Astrocyte (in vitro differentiated cells and primary cell): Measurements from ENCODE around the gene CTIF. TPM values are rescaled to one million over a fixed set of nuclear protein-coding genes. Genes with fewer than 3 reads are reported as not detected.

ENCODE experiments used
- DNase-seq: peaks from one replicate; pipeline ENCODE4 v3.0.0-alpha.2; 2010; ENCODE audit warnings: low read depth
- FAIRE-seq: peaks from 2 replicates; lab custom pipeline; 2011; peaks lifted over from hg19 to GRCh38; lab: Jason Lieb, UNC
- H2AFZ ChIP-seq: 2 replicates; pipeline ENCODE4 v1.6.0; 2012; ENCODE audit warnings: low read depth, low read length, inconsistent platforms
- H3K27ac ChIP-seq: 2 replicates; pipeline ENCODE4 v1.5.1; 2011; ENCODE audit warnings: low read depth, low read length, inconsistent platforms
- H3K27me3 ChIP-seq: 2 replicates; pipeline ENCODE4 v1.6.0; 2011; ENCODE audit warnings: low read length, inconsistent platforms; ENCODE audit not compliant: insufficient read depth
- H3K36me3 ChIP-seq: 2 replicates; pipeline ENCODE4 v1.5.1; 2011; ENCODE audit warnings: low read length, inconsistent platforms; ENCODE audit not compliant: insufficient read depth
- H3K4me1 ChIP-seq: 2 replicates; pipeline ENCODE4 v1.5.1; 2011; ENCODE audit warnings: low read length, inconsistent platforms; ENCODE audit not compliant: insufficient read depth
- H3K4me2 ChIP-seq: 2 replicates; pipeline ENCODE4 v1.6.0; 2012; ENCODE audit warnings: low read length, inconsistent platforms
- H3K4me3 ChIP-seq: 2 replicates; pipeline ENCODE4 v1.5.1; 2011; ENCODE audit warnings: low read depth, mild to moderate bottlenecking, low read length, inconsistent platforms; ENCODE audit not compliant: insufficient read depth
- H3K79me2 ChIP-seq: 2 replicates; pipeline ENCODE4 v1.6.0; 2012; ENCODE audit warnings: mild to moderate bottlenecking, low read length, inconsistent platforms; ENCODE audit not compliant: insufficient read depth
- H3K9ac ChIP-seq: 2 replicates; pipeline ENCODE4 v1.6.0; 2012; ENCODE audit warnings: mild to moderate bottlenecking, low read length, inconsistent platforms
- H3K9me3 ChIP-seq: 2 replicates; pipeline ENCODE4 v1.5.1; 2012; ENCODE audit warnings: low read depth, mild to moderate bottlenecking, low read length, inconsistent platforms; ENCODE audit not compliant: insufficient read depth
- H4K20me1 ChIP-seq: 2 replicates; pipeline ENCODE4 v1.6.0; 2012; ENCODE audit warnings: low read length, inconsistent platforms; ENCODE audit not compliant: insufficient read depth
- H3K27ac Mint-ChIP-seq: one replicate; pipeline ENCODE4 v1.8.0; 2021; ENCODE audit warnings: mild to moderate bottlenecking, mixed read lengths; ENCODE audit not compliant: unreplicated experiment
- H3K27me3 Mint-ChIP-seq: one replicate; pipeline ENCODE4 v1.8.0; 2021; ENCODE audit warnings: low read depth, mixed read lengths; ENCODE audit not compliant: unreplicated experiment
- H3K36me3 Mint-ChIP-seq: one replicate; pipeline ENCODE4 v1.8.0; 2021; ENCODE audit warnings: low read depth, mixed read lengths; ENCODE audit not compliant: unreplicated experiment
- H3K4me1 Mint-ChIP-seq: one replicate; pipeline ENCODE4 v1.8.0; 2021; ENCODE audit warnings: low read depth, mixed read lengths; ENCODE audit not compliant: unreplicated experiment
- H3K4me3 Mint-ChIP-seq: one replicate; pipeline ENCODE4 v1.8.0; 2021; ENCODE audit warnings: mild to moderate bottlenecking, moderate library complexity, mixed read lengths; ENCODE audit not compliant: unreplicated experiment
- H3K9me3 Mint-ChIP-seq: one replicate; pipeline ENCODE4 v1.8.0; 2021; ENCODE audit warnings: mild to moderate bottlenecking, mixed read lengths; ENCODE audit not compliant: unreplicated experiment
- EZH2 ChIP-seq: IDR thresholded peaks from 2 replicates; pipeline ENCODE4 v1.6.1; 2012; ENCODE audit warnings: mild to moderate bottlenecking, low read length, inconsistent platforms; ENCODE audit not compliant: insufficient read depth
- total RNA-seq: library from RNA; stranded (reverse); gene quantifications from 2 replicates; pipeline ENCODE4 v1.2.1, GENCODE V29; 2021
- TF ChIP-seq, protein P1 (sequence below): IDR thresholded peaks from 2 replicates; pipeline ENCODE4 v1.5.1; 2011; ENCODE audit warnings: low read depth, mild to moderate bottlenecking, inconsistent platforms, low read length, moderate library complexity; ENCODE audit not compliant: insufficient read depth

The CTIF gene
- total RNA-seq, 1 donor from 2014 or later: 101 TPM

DNA sequence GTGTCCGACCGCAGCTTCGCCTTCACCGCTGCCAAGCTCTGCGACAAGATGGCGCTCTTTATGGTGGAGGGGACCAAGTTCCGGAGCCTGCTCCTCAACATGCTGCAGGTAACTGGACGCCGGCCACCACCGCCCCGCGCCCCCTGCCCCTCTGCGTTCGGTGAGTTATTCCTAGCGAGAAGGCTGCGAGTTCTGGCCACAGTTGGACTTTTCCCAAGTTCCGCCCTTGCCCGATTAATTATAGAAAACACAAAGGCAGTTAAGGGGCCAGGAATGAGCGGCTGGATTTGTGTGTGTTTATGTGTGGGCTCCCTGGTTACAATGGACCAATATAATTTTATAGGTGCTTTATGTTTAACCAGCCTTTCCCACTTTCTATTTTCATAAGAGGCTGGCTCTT, 222.8 kb downstream of the CTIF start:
- Histone ChIP-seq H4K20me1 (peaks cover 38% of the 10 kb centered on the region), H3K79me2 (no peaks in the 10 kb centered on the region), H3K27me3 (no peaks in the 10 kb centered on the region), H2AFZ (no peak overlapping the region), H3K4me3 (no peak overlapping the region), H3K4me2 (no peak overlapping the region), H3K9me3 (no peaks in the 10 kb centered on the region), H3K27ac (no peak overlapping the region), H3K4me1 (no peaks in the 10 kb centered on the region), H3K9ac (no peak overlapping the region), H3K36me3 (peaks cover 7% of the 10 kb centered on the region)
- Mint-ChIP-seq H3K4me3 (no peak overlapping the region), H3K27ac (no peak overlapping the region), H3K27me3 (no peaks in the 10 kb centered on the region), H3K4me1 (peaks cover 5% of the 10 kb centered on the region), H3K9me3 (no peaks in the 10 kb centered on the region), H3K36me3 (peaks cover 49% of the 10 kb centered on the region)
- TF ChIP-seq, protein P1, sequence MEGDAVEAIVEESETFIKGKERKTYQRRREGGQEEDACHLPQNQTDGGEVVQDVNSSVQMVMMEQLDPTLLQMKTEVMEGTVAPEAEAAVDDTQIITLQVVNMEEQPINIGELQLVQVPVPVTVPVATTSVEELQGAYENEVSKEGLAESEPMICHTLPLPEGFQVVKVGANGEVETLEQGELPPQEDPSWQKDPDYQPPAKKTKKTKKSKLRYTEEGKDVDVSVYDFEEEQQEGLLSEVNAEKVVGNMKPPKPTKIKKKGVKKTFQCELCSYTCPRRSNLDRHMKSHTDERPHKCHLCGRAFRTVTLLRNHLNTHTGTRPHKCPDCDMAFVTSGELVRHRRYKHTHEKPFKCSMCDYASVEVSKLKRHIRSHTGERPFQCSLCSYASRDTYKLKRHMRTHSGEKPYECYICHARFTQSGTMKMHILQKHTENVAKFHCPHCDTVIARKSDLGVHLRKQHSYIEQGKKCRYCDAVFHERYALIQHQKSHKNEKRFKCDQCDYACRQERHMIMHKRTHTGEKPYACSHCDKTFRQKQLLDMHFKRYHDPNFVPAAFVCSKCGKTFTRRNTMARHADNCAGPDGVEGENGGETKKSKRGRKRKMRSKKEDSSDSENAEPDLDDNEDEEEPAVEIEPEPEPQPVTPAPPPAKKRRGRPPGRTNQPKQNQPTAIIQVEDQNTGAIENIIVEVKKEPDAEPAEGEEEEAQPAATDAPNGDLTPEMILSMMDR: no peak
- no peak for TF ChIP-seq EZH2
- no peak for FAIRE-seq
- no peak for DNase-seq

DNA sequence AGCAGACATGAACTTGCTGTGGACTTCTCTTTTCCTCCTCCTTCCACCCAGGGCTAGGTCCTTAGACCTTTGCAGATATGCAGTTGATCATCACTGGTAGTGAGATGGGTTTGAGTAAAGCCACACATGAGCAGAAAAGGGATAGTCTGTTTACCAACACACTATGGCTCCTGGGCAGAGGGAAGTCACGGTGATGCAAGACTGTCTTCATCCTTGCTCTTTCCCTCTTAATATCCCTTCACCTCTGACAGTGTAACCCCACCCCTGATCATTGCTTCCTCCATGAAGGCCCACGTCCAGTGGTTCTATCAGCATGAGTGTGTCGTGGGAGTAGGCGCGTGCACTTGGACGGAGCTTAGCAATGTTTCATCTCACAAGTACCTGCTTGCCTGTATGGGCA, 223.2 kb downstream of the CTIF start:
- no peak overlapping the region for H3K27ac ChIP-seq
- TF ChIP-seq EZH2: no peak
- TF ChIP-seq, protein P1: no peak
- Mint-ChIP-seq H3K27ac (no peak overlapping the region), H3K4me3 (no peak overlapping the region), H3K36me3 (peaks cover 46% of the 10 kb centered on the region), H3K27me3 (no peaks in the 10 kb centered on the region), H3K9me3 (no peaks in the 10 kb centered on the region), H3K4me1 (peaks cover 9% of the 10 kb centered on the region)
- no peak overlapping the region for H3K4me3 ChIP-seq
- H3K79me2 ChIP-seq: no peaks in the 10 kb centered on the region
- no peaks in the 10 kb centered on the region for H3K27me3 ChIP-seq
- H3K9me3 ChIP-seq: no peaks in the 10 kb centered on the region
- peaks cover 43% of the 10 kb centered on the region for H4K20me1 ChIP-seq
- peaks cover 7% of the 10 kb centered on the region for H3K36me3 ChIP-seq
- H3K4me1 ChIP-seq: no peaks in the 10 kb centered on the region
- no peak overlapping the region for H3K4me2 ChIP-seq
- DNase-seq (no peak), FAIRE-seq (no peak)
- H2AFZ ChIP-seq: no peak overlapping the region
- H3K9ac ChIP-seq: no peak overlapping the region

DNA sequence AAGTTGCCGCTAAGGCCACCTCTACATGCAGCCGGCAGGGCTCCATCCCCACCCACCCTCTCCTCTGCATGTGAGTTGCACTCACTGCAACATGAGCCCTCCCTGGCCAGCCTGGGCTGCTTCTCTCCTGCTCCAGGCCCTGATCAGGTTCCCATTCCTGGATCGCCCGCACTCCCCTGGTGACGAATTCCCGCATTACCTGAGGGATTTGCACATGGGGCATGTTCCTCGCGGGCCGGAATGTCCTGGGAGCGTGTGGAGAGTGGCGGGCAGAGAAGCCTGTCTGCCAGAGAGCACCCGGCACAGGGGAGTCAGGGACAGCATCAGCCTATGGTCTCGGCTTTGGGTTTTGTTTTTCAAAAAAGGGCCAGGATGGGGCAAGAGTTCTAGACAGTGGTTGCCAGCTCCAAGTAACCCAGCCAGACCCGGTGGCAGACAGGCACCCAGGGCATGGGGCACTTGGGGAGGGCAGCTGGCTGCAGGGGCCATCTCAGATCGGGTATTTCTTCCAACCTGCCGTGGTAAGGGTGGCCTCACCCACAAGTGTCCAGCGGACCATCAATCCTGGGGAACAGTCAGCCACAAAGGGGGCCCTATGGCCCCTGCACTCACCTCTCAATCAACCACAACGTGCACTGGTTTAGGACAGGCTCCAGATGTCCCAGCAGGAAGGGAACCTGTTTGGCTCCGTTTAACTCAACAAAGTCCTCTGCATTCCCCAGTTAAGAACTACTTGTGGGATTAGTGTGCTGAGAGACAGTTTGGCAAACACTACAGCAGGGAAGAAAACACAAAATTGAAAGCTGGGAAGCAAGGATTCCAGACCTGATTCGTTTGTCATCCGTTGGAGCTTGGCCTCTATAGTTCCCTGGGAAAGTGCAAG, 224.2 kb downstream of the CTIF start:
- Mint-ChIP-seq H3K27ac (peak overlapping the region; percentile 47), H3K4me3 (no peak overlapping the region), H3K36me3 (peaks cover 36% of the 10 kb centered on the region), H3K9me3 (no peaks in the 10 kb centered on the region), H3K4me1 (peaks cover 14% of the 10 kb centered on the region), H3K27me3 (no peaks in the 10 kb centered on the region)
- no peaks in the 10 kb centered on the region for H3K27me3 ChIP-seq
- H3K36me3 ChIP-seq: peaks cover 7% of the 10 kb centered on the region
- H3K4me3 ChIP-seq: no peak overlapping the region
- FAIRE-seq (no peak), DNase-seq (no peak)
- no peak overlapping the region for H3K4me2 ChIP-seq
- no peak overlapping the region for H3K9ac ChIP-seq
- H3K9me3 ChIP-seq: no peaks in the 10 kb centered on the region
- TF ChIP-seq, protein P1: no peak
- no peak for TF ChIP-seq EZH2
- H3K4me1 ChIP-seq: no peaks in the 10 kb centered on the region
- no peaks in the 10 kb centered on the region for H3K79me2 ChIP-seq
- peaks cover 50% of the 10 kb centered on the region for H4K20me1 ChIP-seq
- H3K27ac ChIP-seq: no peak overlapping the region
- no peak overlapping the region for H2AFZ ChIP-seq
